ENCODE results near the gene KISS1.

The KISS1 gene

DNA sequence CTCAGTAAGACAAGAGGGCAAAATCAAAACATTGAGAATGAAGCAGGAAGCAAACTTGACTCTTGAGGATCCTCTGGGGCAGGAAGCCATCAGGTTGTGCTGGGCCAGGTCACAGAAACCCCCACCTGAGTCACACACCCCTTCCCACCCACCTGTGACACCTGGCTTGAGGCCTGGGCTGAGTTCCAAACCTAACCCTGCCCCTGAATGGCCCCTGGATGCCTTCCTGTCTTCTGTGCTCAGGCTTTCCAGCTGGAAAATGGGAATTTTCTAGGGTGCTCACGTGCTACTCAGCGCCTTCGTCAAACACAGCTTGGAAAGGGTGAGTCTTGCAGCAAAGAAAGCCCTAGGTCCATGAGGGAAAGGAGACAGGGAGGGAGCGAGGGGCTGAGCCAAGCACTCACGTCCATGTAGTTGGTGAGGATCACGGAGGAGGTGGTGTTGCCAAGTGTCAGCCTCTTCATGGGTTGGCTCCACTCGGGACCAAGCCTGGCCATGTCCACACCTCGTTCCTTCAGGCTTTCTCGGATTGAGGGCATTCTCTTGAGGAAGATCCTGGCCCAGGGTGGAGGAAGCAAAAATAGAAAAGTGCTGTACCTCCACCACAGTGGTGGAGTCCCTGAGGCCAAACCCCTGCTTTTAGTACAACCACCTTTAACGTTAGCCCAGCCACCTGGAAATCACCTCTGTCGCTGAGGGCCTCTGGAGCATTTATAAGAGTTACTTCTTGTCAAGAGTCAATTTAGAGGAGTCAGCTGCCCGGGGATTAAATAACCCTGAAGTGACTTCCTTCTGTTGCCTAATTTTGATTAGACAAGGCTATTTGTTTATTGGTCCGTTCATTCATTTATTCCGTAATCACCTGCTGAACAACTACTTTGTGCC, 34.4 kb downstream of the KISS1 start:
- no peak for DNase-seq (ENCODE audit: low read depth in 1 of 2, low spot score in 1 of 2)

DNA sequence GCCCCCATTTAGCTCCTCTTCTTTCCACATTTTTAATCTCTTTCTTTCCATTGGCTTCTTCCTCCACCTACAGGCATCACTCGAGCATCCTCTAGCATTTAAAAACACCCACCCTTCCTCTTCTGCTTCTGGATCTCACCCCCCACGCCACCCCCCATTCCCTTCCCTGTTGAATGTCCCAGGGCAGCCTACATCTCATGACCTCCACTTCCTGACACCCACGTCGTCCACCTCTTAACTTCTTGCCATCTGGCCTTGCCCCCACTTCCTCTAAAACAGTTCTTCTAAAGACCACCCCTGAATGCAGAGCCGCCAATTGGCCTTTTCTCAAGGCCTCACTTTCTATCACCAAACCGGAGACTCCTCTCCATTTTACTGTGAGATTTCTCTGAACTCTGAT, 38.3 kb downstream of the KISS1 start:
- DNase-seq (ENCODE audit: low read depth in 1 of 2, low spot score in 1 of 2), result no peak

DNA sequence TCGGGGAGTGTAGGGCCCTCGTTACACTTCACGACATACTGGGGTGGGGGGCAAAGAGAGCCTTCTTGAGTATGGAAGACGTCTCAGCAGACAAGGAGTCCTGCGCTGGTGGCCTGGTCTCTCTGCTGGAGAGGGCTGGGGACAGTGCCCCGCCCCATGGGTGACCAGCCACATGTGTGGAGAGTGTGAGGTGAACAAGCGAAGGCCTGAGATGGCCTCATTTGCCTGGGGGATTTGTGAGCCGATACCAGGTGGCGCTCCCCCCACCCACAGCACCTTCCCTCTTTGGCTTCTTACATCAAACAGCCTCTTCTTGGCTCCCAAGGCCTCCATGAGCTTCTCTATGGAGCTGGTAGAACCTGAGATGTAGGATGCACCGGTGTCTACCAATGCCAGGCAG, 40.4 kb downstream of the KISS1 start:
- DNase-seq (ENCODE audit: low read depth in 1 of 2, low spot score in 1 of 2), result no peak

DNA sequence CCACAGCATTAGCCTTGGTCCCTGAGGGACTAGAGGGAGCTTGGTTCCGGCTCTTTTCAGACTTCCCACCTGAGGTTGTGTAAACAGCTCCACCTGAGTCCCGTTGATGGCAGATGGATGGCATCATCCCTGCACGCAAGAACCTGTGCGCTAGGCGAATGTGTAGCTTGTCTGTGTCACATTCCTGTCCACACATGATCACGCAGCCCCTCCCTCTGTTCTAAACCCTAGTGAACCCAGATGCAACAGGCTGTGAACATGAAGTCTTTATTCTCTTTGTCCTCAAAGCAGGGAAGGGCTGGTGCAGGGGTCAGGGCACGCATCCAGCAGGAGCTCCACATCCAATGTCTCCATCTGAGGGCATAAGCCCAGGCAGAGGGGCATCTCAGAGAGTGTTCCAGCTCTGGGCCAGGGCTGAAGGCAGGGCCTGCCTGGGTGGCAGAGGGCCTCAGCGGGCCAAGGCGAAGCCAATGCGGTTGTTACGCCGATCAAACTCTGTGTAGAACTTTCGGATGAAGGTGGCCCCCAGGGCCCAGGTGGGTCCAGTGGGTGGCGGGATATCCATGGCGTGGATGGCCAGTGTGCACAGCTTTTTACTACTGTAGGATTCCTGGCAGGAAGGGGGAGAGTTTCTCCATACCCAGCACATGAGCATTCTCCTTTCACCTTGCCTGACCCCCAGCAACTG, 41.6 kb downstream of the KISS1 start:
- DNase-seq (ENCODE audit: low read depth in 1 of 2, low spot score in 1 of 2), result no peak

DNA sequence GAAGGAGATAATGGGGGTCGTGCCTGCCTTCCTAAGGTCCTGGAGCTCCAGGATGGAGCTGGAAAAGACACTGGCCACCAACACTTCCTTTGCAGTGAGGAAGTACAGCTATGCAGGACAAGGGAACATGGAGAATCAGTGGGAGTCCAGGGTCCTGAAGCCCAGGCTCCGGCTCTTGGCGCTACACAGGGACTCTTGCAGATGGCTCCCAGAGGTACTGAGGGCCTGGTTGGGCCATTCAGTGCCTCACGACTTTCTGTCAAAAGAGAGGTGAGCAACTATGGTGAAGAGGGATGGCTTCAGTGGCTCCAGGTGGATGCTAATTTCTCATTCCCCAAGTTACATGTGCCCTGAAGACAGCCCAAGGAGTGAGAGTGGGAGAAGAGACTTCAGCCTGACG, 42.6 kb downstream of the KISS1 start:
- DNase-seq (ENCODE audit: low read depth in 1 of 2, low spot score in 1 of 2), result no peak

DNA sequence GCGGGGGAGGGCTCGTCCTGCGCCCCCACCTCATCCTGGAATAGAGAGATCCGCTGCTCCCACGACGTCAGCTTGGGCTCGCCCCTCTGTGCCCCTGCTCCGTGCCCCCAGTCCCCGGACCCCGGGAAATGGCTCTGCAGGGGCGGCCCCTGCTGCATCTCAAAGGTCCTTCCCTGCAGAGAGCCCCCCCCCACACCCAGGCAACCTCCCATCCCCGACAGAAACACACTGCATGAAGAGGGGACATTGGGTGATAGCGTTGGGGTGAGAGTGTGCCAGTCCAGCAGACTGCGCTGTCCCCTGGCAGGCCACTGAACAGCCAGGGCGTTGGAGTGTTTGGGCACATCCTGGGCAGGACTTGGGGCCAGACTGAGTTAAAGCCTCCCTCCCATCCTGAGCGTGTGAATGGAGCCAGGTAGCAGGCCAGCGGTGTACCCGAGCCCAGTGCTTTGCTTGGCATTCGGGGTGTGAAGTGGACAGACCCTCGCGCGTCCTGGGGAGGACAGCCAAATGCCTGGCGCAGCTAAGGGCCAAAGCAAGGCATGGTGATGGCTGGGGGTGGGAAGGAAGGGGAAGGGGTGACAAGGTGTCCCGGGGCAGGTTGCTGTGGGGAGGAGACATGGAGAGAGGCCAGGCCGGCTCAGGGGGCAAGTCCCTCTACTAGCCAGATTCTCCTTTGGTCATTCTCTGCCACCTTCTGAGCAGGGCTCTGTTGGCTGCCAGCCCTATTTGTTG, 43.8 kb downstream of the KISS1 start:
- no peak for DNase-seq (ENCODE audit: low read depth in 1 of 2, low spot score in 1 of 2)

DNA sequence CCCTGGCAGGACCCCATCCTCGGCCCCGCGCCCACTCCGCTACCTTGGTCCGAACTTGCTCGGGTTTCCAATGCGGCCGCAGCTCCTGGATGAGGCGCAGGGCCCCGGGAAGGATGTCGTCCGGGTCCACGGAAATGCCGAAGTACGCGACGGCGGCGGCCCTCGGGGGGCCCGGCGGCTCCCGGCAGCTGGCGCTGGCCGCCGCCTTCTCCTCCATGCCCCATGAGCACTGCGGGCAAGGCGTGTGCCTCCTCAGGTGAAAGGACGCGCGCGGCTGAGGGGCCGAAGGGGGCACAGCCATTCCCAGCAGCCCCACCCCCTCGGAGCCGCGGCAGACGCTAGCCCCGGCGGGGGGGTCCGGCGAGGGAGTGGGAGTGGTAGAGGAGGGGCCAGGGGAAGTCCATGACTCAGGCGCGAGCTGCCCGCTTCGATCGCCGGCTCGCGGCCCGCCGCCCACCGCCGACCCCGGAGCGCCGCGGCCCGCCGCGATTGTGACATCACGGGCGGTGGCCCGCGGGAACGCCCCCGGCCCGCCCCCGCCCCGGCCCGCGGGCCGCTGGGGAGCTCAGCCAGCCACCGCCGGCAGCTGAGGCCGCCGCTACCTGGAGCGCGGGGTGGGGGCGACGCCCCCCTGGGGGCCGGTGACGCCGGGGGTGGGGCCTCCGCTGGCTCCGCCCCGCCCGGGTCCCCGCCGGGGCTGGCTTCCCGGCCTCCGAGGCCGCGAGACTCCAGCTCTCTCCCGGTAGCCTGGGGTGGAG, 44.6 kb downstream of the KISS1 start, which contains the start of gene ETNK2:
Gene ETNK2 (minus strand): TSS at position 493 of the 758 bp plus-strand sequence. CDS start 192 bp downstream, at position 301.
- peak; percentile 21 to 49 for DNase-seq (ENCODE audit: low read depth in 1 of 2, low spot score in 1 of 2)

DNA sequence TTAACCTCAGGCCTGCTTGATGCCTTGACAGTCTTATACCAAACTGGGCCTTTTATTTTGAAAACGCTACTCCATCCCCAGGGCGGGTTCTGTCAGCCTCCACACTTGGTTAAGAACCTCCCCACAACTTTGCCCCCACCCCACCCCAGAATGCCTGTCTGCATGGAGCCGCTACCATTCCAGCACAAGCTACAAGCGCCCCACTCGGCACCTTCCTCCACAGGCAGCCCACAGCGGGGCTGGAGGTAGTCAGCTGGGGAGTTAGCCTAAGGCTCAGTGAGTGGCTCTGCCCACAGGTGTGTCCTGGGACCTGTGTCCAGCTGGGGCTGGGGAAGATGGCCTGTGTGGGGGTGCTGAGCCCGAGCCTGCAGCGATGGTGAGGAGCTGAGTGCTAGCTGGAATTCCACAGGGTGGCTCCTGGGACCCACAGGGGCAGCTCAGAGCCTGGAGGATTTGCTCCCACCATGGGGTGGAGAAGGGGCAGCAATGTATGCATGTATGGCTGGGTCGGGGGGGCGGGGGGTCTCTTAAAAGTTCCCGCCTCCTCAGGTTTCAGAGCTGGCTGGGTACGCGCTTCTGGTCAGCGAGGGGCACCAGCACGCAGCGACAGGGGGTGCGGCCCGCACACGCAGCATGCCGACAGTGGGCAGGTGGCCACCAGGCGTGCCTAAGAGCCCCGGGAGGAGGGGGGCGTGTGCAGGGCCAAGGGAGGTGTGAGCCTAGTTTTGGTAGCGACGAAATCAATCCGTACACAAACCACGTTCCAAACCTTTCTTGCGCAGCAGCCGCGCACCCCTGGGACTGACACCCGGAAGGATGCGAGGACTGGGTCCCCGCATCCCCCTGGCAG, 45.4 kb downstream of the KISS1 start:
- DNase-seq (ENCODE audit: low read depth in 1 of 2, low spot score in 1 of 2), result no peak

DNA sequence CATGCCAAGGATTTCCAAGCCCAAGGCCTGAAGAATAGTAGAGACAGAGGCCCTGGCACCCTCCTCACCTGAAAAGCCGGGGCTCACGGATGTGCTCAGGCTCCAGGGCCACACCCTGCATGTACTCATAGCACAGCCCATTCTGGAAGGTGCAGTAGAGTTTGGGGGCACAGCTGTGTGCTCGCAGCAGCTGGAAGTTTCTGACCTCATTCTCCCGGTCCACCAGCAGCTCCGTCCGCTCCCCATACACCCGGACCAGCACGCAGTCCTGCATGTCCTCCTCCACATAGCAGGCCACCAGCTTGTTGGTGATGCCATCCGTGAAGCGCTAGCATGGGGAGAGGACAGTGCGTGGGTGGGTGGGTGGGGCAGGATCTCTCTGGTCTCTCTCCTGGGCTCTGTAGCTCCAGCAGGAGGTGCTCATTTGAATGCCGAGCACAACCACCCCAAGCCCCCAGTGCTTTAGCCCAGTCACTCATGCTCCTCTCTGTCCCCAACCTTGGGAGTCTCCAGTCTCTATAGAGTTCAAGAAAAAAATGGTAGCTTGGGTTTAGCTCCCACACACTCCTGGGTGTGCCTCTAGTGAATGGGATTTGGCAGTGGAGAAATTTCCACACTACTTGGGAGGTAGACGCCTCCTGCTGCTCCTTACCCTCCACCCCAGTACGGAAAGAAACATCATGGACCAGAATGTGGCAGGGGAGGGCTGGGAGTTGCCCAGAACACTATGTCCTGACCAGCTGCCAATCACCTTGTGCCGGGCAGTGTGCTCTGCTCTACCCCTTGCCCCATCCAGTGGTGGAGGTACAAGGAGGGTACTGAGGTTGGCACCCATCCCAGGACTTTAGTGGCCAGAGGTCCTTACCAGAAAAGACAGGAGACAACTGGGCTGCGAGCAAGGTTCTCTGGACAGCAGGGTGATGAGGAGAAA, 46.4 kb downstream of the KISS1 start:
- DNase-seq (ENCODE audit: low read depth in 1 of 2, low spot score in 1 of 2), result no peak

DNA sequence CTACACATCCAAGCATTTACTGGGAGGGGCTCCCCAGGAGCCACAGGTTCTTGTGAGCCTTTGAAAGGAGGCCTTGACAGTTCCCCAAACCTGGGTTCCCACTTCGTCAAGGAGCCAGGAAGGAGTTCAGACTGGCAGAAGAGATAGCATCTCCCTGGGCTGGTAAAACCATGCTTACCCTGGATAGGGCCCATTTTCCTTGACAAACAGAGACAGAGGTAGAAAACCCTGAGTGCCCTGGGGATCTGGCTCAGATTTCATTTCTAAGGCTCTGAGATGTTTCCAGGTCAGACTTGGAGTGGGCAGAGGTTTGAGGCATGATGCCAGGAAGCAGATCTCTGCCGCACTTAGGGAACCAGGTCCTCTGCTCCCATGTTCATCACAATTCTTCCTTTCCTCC, 47.2 kb downstream of the KISS1 start:
- no peak for DNase-seq (ENCODE audit: low read depth in 1 of 2, low spot score in 1 of 2)

DNA sequence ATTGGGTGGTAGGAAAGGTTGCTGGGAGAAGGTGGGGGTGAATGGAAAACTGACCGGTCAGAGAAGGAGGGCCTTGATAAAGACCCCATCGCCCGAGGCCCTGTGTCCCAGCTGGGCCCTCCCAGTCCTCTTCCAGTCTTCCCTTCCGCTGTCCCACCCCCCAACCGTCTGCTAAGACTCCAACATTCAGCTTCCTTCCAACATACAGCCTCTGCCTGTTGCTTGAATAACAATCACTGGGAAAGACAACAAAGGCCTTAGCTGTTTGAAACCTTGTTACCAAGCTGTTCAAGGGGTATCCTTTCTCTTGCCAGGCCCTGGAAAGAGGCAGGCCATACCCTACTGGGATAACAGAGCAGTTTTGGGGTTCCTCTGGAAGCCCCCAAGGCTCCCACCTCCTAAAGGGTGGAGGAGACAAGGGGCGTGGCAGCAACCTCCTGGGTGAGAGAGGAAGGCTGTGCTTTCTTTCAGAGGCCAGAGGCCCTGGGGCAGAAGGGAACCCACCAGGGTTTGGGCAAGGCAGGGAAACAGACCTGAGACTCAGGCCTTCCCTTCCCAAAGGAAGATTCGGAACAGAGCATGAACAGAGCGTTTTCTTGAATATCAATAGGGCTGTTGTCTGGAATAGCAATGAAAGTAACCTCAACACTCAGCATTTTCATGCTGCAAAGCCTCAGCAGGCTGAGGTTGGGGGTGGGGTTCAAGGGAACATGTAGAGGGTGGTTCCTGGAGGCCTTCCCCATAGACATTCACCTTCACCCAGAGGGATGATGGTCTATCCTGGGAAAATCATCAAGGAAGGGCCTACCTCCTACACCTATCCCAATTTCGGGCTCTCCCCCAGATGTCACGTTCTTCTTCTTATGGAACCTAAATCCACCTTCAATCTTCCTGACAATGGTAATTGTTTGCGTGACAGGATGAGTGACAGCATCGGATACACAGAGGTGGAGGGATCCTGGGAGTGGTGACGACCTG, 48.6 kb downstream of the KISS1 start:
- DNase-seq (ENCODE audit: low read depth in 1 of 2, low spot score in 1 of 2), result no peak

DNA sequence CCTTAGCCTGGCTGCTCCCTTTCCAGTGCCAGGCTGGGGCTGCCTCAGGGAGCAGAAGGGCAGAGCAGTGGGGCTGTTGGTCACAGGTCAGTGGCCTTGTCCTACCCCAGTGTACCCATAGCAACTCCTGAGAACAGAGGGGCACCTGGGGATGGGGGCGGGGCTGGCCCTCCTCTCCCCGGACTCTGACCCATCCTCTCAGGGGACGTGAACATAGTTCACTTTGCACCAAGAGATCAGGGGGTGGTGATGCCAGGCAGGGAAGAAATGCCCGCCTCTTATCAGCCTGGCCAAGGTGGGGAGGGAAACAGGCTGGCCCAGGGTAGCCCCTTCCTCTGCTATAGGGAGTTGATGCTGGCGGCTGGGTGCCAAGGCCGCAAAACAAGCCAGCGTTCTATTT, 49.3 kb downstream of the KISS1 start:
- no peak for DNase-seq (ENCODE audit: low read depth in 1 of 2, low spot score in 1 of 2)

DNA sequence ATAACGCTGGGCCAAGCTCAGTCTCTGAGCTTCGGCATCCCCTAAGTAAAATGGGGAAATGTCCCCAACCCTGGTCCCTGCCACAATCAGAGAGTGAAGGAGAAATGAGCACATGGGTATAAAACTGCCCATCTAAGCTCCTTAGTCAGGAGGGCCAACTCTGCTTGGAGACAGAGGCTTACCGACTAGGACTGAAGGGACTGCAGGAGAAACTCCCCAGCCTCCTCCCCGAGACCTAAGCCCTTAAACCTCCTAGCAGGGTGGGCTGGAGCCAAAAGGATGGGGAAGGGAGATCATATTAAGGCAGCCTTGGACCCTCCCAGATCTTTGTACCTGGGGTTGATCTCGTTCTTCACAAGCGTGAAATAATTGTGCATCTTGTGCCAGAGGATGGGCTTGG, 50.0 kb downstream of the KISS1 start:
- DNase-seq (ENCODE audit: low read depth in 1 of 2, low spot score in 1 of 2), result no peak

DNA sequence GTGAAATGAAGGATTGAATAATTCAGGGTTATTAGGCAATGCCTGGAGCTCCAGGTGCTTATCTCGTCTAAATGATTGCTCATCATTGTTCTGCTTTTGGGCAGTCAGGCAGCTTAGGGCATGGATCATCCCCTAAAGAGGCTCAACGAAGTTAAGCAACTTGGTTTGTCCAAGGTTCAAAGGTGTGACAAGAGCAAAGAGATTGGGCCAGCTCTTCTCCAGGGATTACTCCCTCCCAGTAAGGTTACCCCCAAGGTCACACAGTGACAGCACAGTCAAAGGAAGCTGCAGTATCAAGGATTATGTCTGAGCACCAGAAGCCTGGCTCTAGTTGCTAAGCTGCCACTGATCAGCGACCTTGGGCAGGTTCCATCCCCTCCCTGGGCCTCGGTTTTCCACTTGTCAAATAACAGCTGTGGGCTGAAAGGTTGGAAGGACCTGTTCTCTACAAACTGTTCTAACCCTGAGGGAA, 51.2 kb downstream of the KISS1 start:
- DNase-seq (ENCODE audit: low read depth in 1 of 2, low spot score in 1 of 2), result no peak

DNA sequence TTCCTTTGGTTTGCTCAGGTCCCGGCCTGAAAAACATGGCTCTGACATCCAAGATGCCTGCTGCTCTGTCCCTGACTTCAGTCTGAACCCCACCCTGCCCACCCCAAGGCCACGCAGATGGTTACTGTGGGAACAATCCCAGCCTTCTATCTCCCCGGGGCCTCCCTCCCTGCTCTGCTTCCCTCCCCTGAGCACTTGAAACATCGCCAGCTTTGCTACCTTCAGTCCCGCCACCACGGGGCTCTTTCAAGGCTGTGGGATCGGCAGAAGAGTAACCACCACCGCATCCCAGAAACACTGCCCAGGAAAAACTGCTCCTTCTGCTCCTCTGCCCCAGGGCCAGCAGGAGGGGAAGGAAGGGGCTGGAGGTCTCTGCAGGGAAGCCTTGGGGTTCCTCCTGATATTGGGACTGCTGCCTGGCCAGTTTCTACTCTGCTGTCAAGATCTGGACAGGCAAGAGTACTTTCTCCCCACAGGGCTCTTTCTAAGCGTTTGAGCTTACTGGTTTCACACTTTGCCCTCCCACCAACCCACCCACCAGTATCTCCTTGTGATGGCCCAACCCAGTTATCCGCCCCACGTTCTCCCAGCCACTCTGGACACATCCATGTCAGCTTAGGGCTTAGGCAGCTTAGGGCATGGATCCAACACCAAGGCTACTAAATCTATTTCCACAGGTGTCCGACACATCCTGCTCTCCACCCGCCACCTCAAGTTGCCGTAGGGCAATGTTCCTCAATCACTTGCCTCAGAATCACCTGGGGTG, 52.8 kb downstream of the KISS1 start:
- no peak for DNase-seq (ENCODE audit: low read depth in 1 of 2, low spot score in 1 of 2)

DNA sequence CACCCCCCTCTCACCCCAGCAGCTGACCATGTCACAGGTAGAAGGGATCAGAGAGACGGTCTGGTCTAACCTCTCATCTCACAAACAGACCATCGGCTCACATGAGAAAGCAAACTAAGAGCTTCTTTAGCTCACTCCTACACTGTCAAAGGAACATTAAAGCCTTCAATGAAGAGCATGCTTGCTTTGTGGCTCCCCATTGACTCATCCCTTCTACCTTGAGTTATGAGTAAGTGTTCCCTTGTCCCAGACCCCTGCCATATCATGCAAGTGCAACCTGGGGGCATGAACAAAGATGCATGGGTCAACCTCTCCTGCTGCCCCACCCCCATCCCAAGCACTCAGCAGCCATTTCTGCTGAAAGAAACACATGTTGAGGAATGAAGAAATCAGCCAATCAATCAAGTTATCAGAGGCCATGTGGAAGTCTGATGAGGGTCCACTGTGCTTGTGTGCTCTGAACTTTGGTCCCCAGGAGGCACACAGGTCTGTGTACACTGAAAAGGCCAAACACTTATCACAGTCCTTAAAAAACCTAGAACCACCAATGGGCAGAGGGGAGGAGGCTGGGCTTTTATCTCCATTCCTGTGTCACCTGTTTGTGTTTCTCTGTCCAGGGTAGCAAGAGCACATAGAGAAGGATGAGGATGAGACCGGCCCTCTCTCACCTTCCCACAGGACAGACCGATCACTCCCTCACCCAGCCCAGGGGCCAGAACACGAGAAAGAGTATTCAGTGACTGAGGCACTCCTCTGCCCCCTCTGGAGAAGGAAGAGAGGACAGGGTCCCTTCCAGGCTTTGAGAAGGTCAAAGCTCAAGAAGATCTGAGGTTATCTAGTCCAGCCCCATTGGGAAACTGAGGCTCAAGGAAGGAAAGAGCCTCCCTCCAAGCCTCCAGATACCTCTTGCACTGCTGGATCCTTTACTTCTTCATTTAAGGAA, 54.0 kb downstream of the KISS1 start:
- DNase-seq (ENCODE audit: low read depth in 1 of 2, low spot score in 1 of 2), result no peak

All from activated T-helper 1 cell treated with anti-CD3 and anti-CD28 coated beads, Interleukin-2, amount 50 U/mL, for 16 hours (primary cell).